ENCODE results near the gene NLK.
"Not testable (repeated sequence)": the region's sequence is repeated elsewhere in the genome, so short reads cannot be mapped to it uniquely, and the experiment has no call there.

The NLK gene

DNA sequence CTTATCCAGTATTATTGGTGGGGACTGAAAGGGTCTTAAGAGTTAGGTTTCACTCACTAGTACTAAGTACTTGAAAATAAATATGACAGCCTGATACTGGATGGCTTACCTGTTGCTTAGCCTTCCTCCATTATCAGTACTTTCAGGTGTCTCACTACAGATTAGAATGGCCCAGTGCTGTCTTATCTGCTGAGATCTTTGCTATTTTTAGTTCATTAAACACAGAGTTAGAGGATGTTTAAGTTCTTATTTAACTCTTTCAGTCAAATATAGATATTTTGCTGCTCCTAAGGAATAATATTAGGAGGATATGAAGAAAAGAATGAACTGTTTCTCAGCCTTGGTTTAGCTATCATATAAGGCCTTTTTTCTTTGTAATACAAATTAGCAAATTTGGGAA lies 74.8 kb downstream of the NLK start:
- no peak for DNase-seq

DNA sequence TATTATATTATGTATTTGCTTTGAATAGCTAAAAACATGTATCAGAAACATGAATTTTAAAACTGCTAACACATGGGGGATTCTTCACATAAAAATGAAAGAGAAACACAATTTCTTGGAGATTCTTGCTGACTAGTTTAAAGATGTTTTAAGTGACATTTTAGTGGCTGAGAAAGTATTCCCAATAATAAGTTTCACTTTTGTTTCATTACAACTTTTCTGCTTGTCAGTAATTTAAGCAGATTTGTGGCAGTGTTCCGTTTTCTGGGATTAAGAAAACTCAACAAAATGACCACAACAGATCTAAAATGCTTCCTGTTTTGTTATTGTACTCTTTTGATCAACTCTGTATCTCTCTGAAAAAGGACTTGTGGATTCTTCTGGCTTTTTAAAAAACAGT lies 75.9 kb downstream of the NLK start:
- peak in 1 of 5 experiments; percentile 14 for DNase-seq

DNA sequence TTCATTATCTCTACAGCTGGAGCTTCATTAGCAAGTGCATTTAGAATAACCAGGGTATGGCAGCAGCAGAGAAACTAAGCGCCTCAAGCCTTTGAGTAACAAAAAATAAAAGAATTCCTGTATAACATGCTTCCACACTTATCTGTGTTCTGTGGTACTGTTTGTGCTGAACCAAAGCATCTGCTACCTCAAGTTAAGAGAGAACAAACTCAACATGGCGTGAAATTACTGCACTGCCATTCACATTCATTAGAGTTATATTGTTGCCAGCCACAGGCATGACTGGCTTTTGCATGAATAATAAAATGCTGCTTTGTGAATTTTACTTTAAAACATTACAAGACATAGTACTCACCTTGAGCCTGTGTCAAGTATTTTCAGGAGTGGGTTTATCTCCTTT lies 76.6 kb downstream of the NLK start:
- DNase-seq = no peak

GRCh38 chr17:28119560-28119959 lies 77.1 kb downstream of the NLK start:
- no peak for DNase-seq

DNA sequence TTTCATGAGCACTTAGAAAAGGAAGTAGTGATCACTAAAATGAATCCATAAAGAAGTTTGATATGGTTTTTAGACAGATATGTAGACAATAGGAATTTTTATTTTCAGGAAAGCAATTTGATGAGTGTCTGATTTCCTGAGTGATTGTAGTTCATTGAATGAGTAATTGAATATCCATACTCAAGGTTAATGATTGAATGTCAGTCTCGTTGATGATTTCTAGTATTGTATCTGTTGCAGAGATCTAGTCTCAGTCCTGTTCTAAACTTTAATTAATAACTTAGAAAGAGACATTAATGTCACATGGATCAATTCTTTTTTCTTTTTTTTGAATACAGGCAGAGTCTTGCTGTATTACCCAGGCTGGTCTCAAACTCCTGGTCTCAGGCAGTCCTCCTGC lies 78.3 kb downstream of the NLK start:
- no peak for DNase-seq

GRCh38 chr17:28124962-28125361 lies 82.5 kb downstream of the NLK start:
- no peak for DNase-seq

GRCh38 chr17:28125526-28126378 lies 83.3 kb downstream of the NLK start:
- no peak for DNase-seq

GRCh38 chr17:28127196-28127595 lies 84.7 kb downstream of the NLK start:
- DNase-seq = no peak

DNA sequence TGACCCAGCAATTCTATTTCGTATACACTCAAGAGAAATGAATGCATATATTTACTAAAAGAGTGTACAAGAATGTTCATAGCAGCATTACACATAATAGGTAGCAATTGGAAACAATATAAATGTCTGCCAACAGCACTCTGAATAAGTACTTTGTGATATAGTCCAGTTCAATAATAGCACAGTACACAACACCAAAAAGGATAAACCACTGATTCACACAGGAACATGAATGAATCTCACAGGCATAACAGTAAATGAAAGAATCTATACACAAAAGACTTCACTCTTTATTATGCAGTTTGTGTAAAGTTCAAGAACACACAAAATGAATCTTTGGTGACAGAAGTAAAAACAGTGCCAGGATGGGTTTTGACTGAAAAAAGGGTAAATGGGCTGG lies 86.3 kb downstream of the NLK start:
- no peak for DNase-seq

DNA sequence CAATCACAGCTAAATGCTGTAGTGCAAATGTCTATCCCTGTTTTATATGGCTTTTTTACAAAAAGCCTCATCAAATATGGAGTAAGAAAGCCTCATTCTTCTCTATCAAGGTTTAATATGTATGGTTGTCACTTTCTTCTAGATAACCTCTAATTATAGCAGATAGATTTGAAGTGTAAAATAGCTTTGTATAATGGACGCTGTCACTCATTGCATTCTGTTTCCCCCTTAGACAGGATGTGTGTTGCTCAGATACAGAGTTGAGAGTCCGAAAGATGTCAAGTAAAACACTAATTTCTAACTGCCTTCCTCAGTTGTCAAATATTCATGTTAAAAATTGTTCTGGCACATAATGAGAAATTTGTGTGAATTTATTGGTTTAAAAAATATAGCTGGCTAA lies 88.0 kb downstream of the NLK start:
- DNase-seq = no peak

GRCh38 chr17:28131599-28131998 lies 89.1 kb downstream of the NLK start:
- DNase-seq = no peak

DNA sequence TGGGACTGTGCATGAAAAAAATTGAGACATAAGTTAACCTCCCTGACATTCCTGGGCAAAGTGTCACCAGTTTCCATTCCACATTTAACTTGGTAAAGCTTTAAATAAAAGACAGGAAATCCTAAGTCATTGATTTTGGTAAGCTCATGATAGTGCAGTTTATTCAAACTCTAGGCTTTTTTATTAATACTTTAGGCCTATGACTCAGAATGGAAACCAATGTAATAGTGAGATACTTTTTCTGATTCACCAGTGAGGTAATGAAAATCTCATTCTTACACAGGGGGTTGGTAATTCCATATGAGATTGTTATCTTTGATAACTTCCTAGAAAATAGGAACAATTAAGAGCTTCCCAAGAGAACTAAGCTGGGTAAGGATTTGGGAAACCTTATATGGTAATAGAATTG lies 91.1 kb downstream of the NLK start:
- no peak for DNase-seq

DNA sequence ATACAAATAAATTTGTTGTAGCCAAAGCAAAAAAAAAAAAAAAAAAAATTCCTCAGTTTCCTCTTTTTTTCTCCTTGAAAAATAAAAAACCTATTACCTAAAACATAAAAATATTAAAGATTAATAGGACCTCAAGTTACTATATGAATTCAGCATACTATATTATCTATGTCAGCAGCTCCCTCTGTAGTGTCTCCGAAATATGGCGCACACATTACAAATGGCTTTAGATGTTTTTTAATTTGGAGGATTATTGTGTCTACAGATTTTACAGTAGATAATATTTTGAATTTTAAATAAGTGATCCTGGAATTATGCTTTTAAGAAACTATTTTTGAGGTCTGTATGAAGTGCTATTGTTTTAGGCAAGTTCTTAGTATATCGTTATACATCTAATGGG lies 94.4 kb downstream of the NLK start:
- DNase-seq = no peak

- DNase-seq = no peak
Observed at GRCh38 chr17:28139822-28140221, 97.3 kb downstream of the NLK start.

- DNase-seq = no peak
Observed at GRCh38 chr17:28141313-28141712, 98.8 kb downstream of the NLK start.

DNA sequence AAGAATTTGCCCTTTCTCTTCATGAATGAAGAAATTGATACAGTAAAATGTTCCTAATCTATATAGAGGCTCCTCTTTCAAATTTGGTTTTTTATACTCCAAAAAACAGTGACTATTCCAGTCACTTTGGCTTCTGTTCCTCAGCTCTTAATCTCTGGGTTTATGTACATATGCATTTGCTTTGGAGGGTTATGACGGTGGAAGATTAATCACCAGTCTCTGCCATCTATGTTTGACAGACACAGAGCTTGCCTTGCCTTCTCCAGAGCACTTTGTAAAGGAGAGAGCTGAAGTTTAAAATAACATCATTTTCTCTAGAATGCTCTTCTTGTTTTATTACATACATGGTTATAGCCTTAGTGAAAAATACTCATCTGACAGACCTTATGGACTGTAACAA lies 99.3 kb downstream of the NLK start:
- DNase-seq = no peak

DNA sequence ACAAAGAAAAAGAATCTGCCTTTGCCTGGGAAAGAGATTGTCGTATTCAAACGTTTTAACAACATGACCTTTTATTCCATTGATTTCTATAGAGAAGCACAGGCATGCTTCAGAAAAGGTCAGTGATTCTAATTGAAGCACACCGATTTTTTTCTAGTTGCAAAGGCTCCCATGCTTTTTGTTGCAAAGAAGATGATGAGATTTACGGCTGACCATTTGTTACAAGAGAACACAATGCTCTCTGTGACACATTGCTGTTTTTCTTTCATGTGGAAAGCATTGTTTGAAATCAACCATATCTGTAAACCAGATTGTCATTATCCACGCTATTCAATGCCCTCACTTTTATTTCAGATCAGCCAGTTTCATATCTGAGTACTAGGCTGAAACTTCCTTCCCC lies 99.8 kb downstream of the NLK start:
- no peak for DNase-seq

DNA sequence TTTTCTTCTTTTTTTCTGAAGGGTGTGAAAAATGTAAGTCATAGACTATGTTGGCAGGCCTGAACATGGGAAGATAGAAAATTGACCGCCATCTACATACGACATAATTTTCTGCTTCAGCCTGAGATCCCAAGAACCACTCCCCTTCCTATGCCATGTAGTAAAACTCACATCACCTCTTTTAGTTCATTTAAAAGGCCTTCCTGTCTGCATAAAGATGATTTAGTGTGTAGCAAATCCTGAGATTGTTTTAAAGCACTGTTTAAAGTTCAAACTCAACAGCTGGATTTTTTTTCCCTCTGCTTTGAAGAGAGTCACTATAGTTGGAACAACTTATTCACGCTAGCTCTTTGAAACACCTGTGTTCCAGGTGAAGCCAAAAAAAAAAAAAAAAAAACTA lies 101.5 kb downstream of the NLK start:
- DNase-seq = no peak

DNA sequence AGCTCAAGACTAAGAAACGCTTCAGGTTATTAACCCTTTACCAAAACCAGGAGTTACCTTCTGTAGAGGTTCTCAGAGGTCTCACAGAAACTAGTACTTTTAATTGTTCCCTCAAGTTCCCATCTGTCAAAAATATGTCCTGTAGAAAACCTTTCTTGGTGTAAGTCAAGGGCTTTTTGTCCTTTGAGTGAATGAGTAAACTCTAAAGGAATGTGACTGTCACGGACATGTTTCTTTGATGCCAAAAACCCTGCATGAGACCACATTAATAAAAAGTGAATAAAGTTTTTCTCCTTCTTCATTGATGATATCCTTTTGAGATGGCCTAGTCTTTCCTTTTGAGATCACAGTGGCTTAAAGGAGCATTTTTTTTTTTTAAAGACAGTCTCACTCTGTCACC lies 102.9 kb downstream of the NLK start:
- DNase-seq = no peak

DNA sequence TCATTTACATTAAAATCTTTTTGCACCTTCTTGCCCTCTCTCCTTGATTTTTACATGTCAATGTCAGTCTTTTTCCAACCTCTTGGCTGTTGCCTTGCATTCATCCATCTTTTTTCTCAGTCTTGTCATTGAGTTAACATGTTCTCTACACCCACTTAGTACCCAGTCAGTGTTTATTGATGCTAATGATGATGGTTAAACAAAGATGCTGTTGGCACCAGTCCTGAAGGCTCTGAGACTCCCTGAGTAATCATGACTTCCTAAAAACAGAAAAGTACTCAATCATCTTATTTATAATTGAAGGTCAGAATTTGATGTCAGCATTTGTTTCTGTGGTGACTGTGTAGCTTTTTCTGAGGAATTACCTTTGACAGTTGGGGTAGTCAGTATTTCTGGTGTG lies 104.5 kb downstream of the NLK start:
- no peak for DNase-seq

- no peak for DNase-seq
Observed at GRCh38 chr17:28151001-28151400, 108.5 kb downstream of the NLK start.

- DNase-seq = no peak
Observed at GRCh38 chr17:28154214-28154613, 111.7 kb downstream of the NLK start.

DNA sequence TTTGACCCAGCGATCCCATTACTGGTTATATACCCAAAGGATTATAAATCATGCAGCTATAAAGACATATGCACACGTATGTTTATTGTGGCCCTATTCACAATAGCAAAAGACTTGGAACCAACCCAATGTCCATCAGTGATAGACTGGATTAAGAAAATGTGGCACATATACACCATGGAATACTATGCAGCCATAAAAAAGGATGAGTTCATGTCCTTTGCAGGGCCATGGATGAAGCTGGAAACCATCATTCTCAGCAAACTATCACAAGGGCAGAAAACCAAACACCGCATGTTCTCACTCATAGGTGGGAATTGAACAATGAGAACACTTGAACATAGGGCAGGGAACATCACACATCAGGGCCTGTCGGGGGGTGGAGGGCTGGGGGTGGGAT lies 112.9 kb downstream of the NLK start:
- not testable (repeated sequence) for DNase-seq

DNA sequence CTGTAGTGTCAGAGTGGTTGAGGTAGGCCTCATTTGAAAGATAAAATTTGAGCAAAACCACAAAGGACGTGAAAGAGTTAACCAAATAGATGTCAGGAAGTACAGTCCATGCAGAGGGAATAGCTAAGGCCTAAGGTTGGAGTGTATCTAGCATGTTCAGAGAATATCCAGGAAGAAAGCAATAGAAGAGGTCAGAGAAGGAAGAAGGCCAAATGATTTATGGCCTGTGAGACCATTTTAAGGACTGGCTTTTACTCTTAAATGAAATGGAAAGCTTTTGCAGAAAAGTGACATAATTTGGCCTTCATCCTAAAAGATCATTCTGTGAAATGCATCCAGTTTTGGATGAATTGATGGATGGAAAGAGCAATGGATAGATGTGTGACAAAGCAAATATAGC lies 116.5 kb downstream of the NLK start:
- DNase-seq = no peak

DNA sequence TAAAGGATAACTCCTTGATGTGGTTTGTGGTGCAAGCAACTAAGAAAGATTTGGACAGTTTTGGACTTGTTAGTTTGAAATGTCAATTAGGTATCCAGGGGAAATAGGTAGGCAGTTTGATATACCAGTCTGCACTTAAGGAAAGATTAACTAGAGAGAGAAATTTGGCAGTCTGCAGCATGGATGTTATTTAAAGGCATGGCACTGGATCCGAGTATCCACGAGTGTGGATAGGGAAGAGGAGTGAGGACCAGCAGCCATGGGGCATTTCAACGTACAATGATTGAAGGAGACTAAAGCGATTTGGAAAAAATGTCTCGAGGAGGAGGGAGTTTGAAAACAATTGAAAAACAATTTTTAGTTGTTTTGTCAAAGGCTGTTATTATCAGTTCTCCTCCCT lies 117.4 kb downstream of the NLK start:
- no peak for DNase-seq

Measured in T-helper 2 cell (primary cell).